Measurements from ENCODE around the gene XYLT1.

The XYLT1 gene

DNA sequence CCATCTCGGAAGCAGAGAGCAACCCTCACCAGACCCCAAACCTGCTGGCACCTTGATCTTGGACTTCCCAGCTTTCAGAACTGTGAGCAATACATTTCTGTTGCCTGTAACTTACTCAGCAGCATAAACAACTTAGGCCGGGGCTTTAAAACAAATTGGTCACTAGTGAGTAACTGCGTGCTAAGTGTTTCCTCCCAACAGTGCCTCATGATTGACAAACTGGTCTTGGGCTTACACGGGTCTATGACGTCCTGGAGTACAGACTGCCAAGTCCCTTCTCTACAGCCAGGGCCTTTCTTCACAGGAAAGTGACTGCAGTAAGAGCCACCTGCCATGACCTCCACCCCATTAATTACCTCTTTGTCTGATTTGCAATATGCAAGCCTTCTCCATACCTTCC, 136.7 kb downstream of the XYLT1 start:
- no peak overlapping the region for H3K4me3 ChIP-seq (ENCODE audit: low read depth, low read length)
- TF ChIP-seq CTCF (conservative IDR thresholded peaks at IDR 0.05; ENCODE audit: low read depth, low read length) = no peak
- no peak for DNase-seq (ENCODE audit: low read depth)

- TF ChIP-seq CTCF (conservative IDR thresholded peaks at IDR 0.05; ENCODE audit: low read depth, low read length) = no peak
- H3K4me3 ChIP-seq (ENCODE audit: low read depth, low read length) = no peak overlapping the region
- no peak for DNase-seq (ENCODE audit: low read depth)
Observed at GRCh38 chr16:17333229-17333628, 137.5 kb downstream of the XYLT1 start.

DNA sequence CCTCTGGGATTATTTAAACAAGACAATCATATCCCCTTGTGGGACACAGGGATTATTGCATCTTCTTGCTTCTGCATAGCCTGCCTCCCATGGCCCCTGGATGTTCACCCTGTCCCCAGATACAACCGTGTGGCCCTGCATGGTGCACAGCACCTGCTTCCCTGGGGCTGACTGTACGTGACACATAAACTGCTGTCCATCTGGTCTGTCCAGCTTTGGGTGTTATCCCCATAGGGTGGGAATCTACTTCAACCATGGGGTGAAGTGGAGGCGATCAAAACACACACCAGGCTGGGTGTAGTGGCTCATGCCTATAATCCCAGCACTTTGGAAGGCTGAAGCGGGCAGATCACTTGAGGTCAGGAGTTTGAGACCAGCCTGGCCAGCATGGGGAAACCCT, 138.8 kb downstream of the XYLT1 start:
- no peak for DNase-seq (ENCODE audit: low read depth)
- no peak overlapping the region for H3K4me3 ChIP-seq (ENCODE audit: low read depth, low read length)

DNA sequence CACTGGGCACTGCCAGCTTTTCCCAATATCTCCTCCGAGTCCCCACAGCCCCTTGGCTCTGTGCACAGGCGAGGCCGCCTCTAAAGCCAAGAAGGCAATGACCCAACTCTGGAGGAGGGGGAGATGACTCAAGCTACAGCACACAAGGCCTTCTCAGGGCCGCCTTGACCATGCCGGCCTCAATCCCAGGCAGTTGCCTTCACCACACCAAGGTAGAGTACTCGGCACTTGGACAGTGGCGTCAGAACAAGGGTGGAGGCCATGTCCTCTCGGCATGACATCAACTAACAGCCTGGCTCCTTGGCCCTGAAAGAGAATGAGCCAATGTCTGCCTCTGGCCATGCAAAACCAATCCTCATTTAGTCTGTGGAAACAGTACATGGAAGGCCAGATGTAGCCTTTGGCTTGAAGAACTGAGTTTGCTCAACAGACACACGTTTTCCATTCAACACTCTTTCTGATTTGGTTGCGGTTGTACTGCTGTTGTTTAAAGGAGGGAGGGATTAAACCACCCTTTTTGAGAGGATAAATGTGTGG, 139.6 kb downstream of the XYLT1 start:
- no peak for DNase-seq (ENCODE audit: low read depth)
- TF ChIP-seq CTCF (conservative IDR thresholded peaks at IDR 0.05; ENCODE audit: low read depth, low read length) = no peak

More for the DNA sequence above, 138.8 kb downstream of the XYLT1 start:
- no peak for TF ChIP-seq CTCF (conservative IDR thresholded peaks at IDR 0.05; ENCODE audit: low read depth, low read length)

GRCh38 chr16:17330044-17330443, 140.7 kb downstream of the XYLT1 start:
- TF ChIP-seq CTCF (conservative IDR thresholded peaks at IDR 0.05; ENCODE audit: low read depth, low read length) = no peak
- no peak overlapping the region for H3K4me3 ChIP-seq (ENCODE audit: low read depth, low read length)
- DNase-seq (ENCODE audit: low read depth) = no peak

More for the DNA sequence above, 139.6 kb downstream of the XYLT1 start:
- H3K4me3 ChIP-seq (ENCODE audit: low read depth, low read length) = no peak overlapping the region

DNA sequence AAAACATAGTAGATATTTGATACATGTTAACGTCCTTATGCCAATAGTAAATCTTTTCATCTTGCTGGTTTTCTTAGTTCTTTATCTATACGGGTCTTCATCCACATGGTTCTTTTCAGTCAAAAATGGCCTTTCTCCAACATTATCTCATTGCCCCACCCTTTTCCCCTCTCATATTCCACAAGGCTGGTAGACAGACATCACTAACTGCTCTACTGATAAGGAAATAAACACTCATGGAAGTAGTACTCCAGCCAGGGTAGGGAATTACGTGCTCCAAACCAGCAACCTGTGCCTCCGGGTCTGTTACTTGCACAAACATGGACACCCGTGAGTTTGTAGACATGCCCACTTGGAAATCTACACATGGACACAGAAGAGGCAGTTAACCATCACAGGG, 141.4 kb downstream of the XYLT1 start:
- TF ChIP-seq CTCF (conservative IDR thresholded peaks at IDR 0.05; ENCODE audit: low read depth, low read length) = no peak
- H3K4me3 ChIP-seq (ENCODE audit: low read depth, low read length) = no peak overlapping the region
- DNase-seq (ENCODE audit: low read depth) = no peak

GRCh38 chr16:17328932-17329331, 141.8 kb downstream of the XYLT1 start:
- no peak for DNase-seq (ENCODE audit: low read depth)
- H3K4me3 ChIP-seq (ENCODE audit: low read depth, low read length) = no peak overlapping the region
- no peak for TF ChIP-seq CTCF (conservative IDR thresholded peaks at IDR 0.05; ENCODE audit: low read depth, low read length)
